ENCODE results near the gene MAP2K7.

The MAP2K7 gene

DNA sequence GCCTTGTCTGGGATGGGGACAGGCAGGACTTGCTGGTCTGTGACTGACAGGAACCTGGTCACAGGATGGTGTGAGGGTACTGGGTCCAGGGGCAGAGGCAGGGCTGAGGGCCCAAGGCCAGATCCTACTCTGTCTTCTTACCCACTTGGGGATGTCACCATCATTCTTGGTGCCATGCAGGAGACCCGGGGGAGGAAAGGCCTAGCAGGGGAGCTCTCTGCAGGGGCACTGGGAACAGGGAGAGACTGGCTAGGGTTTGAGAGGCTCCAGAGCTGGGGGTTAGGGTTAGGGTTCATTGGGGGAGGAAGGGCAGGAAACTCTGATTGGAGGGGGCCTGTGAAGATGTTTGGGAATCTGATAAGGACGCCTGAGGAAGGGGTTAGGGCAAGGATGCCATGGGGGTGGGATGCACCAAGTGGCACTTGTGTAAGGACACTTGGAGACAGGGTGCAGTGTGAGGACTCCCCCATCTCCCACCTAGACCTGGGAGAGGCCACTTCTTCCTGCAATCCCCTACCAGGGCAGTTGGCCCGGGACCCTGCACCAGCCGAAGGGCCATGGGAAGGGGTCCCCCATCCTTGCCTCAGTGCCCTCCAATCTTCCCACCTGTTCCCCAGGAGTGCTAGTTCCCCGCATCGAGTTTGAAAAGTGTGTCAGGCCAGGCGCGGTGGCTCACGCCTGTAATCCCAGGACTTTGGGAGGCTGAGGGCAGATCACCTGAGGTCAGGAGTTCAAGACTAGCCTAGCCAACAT, 36.4 kb upstream of the MAP2K7 start:
- no peak for DNase-seq

DNA sequence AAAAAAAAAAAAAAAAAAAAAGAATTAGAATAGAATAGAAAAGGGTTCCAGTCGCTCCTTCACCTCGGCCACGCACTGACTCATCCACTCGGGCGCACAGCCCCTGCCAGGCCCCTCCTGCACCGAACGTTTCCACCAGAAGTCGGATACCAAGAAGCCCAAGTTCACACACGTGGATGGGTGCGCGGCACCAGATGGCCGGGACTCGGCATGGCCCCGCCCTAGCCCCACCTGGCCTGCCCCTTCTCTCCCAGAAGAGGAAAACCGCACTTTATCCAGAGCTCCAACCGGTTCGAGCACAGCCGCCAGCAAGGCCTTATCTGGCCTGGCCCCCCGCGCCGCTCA, 35.4 kb upstream of the MAP2K7 start:
- no peak for DNase-seq

DNA sequence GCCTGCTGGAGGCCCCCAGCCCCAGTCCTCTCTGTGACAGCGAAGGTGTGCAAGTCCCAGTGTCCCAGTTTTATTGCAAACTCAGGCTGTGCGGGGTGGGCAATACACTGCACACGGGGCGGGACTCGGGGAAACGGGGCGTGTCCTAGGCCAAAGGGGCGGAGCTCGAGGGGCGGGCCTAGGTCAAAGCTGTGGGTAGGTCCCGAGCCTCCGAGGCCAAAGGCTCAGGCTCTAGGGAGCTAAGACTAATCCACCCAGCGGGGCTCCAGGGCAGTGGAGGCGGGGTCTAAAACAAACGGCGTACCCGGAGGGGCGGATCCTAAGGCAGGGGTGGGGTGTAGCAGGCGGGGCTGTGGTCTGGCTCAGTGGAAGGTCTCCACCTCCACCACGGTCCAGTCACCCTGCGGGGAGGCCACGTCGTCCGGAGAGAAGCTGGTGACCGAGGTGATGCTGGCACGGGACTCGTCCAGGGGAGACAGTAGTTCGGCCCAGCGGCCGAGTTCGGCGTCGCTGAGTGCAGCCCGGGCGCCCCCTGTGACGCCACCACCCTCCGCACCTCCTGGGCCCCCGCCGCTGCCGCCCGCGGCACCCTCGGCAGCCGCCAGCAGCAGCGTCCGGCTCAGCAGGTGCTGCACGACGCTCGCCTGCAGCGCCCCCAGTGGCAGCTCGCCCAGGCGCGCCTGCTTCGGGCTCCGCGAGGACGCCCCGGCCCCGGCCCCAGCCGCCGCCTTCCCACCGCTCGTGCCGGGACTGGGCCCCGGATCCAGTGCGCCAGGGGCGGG, 34.8 kb upstream of the MAP2K7 start:
- DNase-seq, result no peak

DNA sequence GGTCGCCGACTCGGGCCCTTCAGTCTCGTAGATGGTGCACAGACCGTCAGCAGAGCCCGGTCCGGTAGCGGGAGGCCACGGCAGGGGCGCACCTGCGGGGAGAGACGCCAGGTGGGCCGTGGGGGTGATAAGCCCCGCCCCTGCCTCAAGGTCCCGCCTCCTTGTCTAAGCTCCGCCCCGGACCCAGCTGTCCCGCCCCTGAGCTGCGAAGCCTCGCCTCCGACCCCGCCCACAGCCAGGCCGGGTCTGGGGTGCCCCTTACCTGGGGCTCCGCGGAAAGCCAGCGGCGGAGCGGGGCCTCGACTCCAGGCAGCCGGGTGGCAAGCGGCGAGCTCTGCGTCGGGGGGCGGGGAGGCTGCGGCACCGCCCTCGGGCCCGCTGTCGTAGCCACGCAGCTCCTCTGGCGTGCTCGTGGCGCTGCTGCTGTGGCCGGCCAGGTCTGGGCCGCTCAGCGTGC, 34.2 kb upstream of the MAP2K7 start:
- DNase-seq, result no peak

DNA sequence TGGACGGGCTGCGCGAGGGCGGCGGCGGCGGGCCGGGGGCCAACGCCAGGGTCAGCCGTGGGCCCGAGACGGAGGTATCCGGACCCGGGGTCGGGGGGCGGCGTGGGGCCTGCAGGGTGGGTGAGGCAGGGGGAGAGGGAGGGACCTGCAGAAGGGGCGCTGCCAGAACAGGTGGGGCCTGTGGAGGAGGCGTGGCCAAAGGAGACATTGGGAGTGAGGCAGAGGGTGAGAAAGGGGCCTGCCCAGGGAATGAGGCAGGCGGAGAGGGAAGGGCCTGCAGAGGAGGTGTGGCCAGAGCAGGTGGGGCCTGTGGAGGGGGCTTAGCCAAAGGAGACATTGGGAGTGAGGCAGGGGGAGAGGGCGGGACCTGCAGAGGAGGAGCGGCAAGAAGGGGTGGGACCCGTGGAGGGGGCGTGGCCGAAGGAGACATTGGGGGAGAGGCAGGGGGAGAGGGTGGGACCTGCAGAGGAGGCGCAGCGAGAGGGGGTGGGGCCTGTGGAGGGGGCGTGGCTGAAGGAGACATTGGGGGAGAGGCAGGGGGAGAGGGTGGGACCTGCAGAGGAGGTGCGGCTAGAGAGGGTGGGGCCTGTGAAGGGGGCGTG, 33.7 kb upstream of the MAP2K7 start:
- no peak for DNase-seq

DNA sequence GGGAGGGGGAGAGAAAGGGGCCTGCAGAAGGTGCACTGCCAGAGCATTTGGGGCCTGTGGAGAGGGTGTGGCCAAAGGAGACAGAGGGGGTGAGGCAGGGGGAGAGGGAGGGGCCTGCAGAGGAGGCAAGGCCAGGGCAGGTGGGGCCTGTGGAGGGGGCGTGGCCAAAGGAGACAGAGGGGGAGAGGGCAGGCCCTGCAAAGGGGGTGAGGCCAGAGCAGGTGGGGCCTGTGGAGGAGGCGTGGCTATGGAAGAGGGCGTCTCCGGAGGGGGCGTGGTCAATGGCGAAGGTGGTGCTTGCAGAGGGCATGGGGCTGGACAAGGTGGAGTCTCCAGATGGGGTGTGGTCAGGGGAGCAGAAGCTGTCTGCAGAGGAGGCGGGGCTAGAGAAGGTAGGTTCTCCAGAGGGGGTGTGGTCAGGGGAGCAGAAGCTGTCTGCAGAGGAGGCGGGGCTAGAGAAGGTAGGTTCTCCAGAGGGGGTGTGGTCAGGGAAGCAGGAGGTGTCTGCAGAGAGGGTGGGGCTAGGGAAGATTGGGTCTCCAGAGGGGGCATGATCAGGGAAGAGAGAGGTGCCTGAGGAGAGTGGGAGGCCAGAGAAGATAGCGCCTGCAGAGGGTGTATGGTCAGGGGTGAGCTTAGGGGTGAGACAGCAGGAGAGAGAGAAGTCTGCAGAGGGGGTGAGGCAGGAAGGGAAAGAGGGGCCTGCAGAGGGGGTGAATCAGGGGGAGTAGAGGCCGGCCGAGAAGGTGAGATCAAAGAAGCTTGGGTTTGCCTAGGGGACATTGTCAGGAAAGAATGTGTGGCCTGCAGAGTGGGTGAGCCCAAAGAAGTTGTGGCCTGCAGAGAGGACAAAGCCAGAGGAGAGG, 32.9 kb upstream of the MAP2K7 start:
- no peak for DNase-seq

DNA sequence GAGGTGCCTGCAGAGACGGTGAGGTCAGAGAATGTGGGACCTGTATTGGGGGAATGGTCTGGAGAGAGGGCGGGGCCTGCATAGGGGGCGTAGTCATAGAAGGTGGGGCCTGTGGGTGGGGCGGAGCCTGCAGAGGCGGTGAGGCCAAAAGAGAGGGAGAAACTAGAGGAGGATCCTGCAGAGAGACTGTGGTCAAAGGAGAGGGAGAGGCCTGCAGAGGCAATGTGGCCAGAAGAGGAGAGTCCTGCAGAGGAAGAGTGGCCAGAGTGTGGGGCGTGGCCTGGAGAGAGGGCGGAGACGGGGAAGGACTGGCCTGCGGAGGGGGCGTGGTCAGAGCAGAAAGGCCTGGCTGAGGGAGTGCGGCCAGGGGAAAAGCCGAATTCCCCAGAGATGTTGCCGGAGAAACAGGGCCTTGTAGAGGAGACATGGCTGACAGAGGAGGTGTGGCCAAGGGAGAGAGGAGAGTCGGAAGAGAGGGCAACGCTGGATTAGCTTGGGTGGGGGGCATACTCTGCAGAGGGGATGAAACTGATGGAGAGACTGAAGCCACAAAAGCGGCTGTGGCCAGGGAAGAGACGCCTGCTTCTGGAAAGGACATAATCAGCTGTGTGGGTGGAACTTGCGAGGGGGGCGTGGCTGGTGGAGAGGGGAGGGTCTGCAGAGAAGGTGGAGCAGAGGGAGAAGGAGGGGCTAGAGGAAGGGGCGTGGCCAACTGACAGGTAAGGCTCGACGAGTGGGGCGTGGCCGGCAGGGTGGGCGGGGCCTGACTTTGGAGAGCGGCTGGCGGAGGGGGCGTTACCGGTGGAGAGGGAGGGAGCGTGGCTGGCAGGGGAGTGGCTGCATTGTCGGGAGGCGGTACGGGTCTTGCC, 32.0 kb upstream of the MAP2K7 start:
- no peak for DNase-seq

DNA sequence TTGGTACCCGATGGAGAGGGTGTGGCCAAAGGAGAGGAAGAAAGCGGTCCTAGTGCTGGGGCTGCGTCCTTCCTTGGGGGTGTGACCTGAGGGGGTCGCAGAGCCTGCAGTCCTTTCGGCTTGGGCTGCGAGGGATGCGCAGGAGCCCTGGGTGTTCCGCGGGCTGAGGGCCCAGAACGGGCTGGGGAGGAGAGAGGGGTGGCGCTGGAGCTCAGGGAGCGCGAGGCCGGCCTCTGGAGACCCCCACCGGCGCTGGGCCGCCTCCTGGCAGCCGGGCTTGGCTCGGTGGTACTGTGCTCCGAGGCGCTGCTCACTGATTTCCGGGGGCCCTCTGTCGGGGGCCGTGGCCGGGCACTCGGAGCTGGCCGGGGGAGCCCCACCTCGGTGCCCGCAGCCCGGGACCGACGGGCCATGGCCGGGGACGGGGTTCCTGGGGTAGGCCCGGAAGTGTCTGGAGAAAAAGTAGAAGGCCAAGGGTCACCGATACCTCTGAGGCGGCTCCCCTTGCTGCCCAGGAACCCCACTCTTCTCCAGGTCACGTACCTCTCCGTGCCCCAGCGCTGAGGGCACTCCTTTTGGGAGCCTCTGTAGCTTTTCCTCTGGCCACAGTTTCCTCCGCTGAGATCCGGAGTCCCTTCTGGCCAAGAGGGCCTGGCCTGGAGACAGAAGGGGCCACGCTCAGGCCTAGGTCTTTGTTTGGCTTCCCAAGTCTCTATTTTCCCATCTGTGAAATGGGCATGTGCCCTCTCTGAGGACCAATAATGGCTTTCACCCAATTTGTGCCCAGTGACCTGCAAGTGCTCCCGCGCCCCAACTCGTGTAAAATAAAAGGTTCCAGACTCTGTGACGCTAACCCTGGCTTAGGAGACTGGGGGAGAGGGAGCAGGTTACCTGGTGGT, 31.1 kb upstream of the MAP2K7 start:
- no peak for DNase-seq

DNA sequence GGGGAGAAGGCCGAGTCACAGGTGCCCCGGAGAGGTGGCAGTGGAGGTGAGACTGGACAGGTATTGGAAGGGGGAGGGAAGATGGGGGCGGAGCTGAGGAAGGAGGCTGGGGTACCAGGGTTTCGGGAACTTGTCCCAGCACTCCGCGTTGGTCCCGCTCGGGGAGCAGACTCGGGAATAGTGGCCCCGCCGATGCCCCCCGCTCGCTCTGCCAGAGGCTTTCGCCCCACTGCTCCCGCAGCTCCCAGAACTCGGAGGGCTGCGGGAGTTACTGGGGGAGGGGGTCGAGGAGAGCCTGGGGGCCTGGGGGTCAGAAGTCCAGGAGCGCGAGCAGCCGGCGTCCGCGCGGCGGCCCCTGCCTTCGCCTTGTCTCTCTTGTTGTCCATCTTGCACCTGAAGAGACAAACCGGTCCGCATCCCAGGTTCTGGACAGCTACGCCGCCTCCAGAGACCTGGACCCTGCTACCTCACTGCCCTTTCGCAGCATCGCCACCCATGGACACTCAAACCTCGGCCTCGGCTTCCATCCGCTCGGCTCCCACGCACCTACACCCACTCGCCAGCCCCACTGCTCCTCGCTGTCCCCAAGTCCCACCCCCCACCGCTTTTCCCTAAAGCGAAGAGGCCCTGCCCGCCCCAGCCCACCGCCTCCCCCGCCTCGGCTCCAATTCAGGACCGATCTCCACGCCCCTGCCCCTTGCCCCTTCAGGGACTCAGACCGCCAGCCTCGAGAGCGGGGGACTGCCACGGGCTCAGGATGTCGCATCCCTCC, 30.2 kb upstream of the MAP2K7 start:
- DNase-seq, result no peak

DNA sequence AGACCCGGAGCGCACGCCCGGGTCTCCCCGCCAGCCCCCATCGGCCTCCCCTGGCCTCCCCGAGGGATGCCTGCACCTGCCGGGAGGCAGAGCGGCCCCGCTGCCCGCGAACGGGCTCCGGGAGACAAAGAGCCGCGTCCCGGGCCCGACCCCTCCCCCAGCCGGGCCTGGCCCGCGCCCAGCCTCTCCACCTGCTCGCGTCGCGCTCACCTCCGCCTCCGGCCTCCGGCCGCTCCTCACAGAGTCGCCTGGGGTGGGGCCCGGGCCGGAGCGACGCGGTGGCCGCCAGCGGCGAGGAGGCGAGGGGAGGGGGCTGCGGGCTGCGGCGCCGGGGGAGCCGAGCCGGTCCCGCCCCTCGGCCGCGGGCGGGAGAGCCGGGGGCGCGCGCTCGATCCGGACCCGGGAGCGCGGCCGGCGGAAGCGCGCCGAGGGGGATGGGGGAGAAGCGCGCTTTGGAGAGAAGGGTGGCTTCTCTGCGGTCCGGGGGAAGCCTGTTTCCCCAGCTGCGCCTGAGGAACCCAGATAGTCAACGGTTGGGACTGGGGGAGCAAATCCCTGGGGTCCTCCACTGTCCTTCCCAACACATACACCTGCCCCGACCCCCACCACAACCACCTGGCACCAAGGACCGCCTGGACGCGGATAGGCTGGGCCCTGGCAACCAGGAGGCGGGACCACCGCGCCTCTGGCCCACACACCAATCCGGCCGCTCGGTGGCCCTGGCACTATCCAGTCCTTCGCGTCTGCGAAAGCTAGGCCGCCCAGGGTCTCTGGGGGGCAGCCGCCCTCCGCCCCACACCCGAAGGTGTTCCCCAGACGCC, 29.4 kb upstream of the MAP2K7 start, which contains the start of gene PRR36:
Gene PRR36 (minus strand): TSS at position 315 of the 821 bp plus-strand sequence. CDS start 701 bp downstream, outside the sequence.
- peak; percentile 78 for DNase-seq

DNA sequence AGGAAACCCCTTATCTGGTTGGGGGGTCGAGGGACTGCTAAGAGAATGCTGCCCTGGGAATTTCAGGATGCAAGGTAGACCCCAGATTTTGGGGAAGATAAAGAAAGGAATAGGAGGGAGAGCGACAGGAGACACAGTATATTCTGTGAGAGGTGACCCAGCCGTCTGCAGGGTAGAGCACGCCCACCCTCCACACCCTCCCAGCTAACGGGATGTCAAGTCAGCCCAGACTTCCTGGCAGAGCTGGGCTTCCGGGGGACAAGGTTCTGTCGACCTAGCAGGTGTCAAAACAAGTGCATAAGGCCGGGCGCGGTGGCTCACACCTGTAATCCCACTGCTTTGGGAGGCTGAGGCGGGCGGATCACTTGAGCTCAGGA, 28.8 kb upstream of the MAP2K7 start:
- DNase-seq, result no peak

DNA sequence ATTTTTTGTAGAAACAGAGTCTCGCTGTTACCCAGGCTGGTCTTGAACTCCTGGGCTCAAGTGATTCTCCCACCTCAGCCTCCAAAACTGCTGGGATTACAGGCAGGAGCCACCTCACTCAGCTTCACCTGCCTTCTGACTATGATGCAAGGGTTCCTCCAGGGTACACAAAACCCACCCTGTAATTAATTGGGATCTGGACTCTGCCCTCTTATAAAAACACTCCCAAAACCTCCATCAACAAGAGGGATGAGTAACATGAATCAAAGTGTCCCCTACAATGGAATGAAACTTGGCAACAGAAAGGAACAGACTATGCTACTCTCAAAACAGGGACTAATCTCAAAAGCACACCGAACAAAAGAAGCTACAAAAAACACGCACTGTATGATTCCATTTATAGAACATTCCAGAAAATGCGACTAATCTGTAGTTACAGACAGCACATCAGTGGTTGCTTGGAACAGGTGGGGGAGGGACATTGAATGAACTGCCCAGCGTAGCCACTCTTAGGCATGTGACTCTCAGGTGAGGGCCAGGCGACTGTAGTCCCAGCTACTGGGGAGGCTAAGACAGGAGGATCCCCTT, 26.3 kb upstream of the MAP2K7 start:
- DNase-seq, result no peak

DNA sequence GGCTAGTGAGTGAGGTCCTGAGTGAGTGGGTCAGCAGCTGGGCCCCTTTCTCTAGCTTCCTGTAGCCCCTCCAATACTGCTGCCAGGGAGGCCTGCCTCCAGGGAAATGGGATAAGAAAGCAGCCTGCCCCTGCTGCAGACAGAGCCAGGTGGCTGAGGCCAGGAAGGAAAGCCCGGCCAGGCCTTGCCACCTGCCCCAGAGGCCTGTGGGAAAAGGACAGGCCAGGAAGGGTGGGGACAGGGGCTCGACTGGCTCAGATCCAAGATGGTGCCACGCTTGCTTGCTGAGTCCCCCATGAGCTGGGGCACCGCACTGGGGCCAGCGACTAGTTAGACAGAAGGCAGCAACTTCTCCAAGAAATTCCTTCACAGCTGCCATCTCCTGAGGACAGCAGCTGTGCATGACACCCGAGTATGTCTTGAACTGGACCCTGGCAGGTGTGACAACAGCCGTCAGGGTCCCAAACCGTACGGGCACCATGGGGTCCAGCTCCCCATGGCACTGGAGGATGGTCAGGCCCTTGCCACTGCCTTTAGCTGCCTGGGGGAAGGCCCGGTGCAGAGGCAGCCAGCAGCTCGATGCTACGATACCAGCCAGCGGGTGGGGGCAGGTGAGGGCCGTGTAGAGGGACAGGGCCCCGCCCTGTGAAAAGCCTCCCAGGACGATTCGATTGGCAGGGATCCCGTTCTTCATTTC, 24.4 kb upstream of the MAP2K7 start:
- DNase-seq, result no peak

DNA sequence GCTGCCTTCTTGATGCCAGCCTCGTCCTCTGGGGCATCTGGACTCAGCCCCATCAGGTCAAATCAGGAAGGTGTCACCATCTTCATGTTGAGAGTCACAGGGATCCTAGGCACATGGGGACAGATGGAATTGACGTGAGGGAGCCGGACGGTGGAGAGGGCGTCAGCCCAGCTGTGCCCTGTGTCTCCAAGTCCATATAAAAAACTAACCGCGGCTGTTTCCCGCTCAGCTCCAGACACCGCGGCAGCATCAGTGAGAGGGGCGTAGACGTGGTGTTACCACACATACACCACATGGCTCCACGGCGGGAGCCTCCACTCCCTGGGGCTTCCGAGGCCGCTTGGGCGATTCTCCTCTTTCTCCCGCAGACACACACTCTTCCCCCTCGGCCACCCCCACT, 23.8 kb upstream of the MAP2K7 start:
- no peak for DNase-seq

DNA sequence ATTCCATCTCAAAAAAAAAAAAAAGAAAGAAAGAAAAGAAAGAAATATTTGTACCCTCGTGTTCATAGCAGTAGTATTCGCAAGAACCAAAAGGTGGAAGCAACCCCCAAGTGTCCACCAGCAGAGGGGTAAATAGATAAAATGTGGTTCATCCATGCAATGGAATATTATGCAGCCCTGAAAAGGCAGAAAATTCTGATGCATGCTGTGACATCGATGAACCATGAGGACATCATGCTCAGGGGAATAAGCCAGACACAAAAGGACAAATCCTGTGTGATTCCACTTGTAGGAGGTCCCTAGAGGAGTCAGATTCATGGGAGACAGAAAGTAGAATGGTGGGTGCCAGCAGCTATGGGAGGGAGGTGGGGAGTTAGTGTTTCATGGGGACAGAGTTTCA, 21.8 kb upstream of the MAP2K7 start:
- DNase-seq, result no peak

DNA sequence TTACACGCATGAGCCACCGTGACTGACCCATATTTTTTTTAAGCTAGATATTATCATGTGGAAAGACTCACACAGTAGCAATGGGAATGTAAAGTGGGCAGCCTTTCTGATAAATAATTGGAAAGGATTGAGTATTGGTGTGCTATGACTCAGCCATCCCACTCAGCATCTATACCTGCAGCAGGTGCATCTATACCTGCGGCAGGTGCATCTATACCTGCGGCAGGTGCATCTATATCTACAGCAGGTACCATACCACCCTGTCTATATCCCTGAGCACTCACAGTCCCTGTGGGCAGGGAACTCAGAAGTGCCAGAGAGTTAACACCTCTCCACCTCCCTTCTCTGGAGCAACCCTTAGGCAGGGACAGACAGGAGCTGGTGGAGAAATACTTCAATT, 20.6 kb upstream of the MAP2K7 start:
- no peak for DNase-seq

DNA sequence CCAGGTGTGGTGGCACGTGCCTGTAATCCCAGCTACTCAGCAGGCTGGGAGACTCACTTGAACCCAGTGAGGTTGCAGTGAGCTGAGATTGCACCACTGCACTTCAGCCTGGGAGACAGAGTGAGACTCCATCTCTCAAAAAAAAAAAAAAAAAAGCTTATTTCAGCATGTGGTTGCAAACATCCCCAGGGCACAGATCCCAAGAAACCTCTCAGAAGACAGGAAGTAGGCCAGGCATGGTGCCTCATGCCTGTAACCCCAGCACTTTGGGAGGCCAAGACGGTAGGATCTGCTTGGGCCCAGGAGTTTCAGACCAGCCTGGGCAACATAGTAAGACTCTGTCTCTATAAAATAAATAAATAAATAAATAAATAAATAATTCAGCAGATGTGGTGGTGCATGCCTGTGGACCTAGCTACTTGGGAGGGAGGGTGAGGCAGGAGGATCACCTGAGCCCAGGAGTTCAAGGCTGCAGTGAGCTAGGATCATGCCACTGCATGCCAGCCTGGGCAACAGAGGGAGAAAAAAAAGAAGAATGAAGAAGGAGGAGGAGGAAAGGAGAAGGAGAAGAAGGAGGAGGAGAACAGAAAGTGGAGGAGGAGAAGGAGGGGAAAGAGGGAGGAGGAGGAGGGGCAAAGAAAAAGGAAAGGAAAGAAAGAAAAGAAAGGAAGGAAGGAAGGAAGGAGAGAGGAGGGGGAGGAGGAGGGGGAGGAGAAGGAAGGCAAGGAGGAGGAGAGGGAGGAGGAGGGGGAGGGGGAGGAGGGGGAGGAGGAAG, 19.7 kb upstream of the MAP2K7 start:
- DNase-seq, result no peak
